HFF-Myc (cell line): ENCODE results near the gene RNF223.

Experiments used
- DNase-seq: peaks from one replicate; pipeline ENCODE4 v3.0.0-alpha.2; 2011; ENCODE audit warnings: low read depth; ENCODE audit errors: extremely low read depth
- H3K4me3 ChIP-seq: replicated peaks from 2 replicates; pipeline ENCODE4 v1.5.1; 2011; ENCODE audit warnings: low read depth, mild to moderate bottlenecking, control low read depth, low read length
- TF ChIP-seq, protein P1 (sequence below): IDR thresholded peaks from 2 replicates; pipeline ENCODE4 v1.5.1; 2012; ENCODE audit warnings: mild to moderate bottlenecking, low read depth, low read length, control low read depth; ENCODE audit errors: missing control alignments

RNF223 gene

DNA sequence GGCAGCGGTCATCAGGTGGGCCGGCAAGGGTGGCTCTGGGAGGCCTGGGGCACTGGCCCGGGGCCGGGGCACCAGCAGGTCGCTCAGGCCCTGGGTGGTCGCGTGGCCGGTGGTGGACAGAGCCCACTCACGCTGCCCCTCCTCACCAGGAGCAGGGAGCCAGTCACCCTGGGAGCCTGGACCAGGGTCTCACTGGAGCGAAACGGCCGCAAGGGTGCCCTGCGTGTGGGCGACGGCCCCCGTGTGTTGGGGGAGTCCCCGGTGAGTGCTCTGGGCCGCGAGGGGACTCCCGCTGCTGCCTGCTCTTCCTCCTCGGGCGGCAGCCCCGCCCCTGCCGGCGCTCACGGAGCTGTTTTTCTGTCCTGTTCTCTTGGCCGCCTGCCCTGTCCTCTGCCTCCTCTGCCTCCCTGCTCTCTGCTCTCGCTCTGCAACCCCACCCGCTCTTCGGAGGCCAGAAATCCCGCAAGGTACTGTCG lies 23.5 kb downstream of the RNF223 start:
- H3K4me3 ChIP-seq, result no peak overlapping the region
- DNase-seq, result no peak
- TF ChIP-seq, protein P1, sequence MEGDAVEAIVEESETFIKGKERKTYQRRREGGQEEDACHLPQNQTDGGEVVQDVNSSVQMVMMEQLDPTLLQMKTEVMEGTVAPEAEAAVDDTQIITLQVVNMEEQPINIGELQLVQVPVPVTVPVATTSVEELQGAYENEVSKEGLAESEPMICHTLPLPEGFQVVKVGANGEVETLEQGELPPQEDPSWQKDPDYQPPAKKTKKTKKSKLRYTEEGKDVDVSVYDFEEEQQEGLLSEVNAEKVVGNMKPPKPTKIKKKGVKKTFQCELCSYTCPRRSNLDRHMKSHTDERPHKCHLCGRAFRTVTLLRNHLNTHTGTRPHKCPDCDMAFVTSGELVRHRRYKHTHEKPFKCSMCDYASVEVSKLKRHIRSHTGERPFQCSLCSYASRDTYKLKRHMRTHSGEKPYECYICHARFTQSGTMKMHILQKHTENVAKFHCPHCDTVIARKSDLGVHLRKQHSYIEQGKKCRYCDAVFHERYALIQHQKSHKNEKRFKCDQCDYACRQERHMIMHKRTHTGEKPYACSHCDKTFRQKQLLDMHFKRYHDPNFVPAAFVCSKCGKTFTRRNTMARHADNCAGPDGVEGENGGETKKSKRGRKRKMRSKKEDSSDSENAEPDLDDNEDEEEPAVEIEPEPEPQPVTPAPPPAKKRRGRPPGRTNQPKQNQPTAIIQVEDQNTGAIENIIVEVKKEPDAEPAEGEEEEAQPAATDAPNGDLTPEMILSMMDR, result no peak

DNA sequence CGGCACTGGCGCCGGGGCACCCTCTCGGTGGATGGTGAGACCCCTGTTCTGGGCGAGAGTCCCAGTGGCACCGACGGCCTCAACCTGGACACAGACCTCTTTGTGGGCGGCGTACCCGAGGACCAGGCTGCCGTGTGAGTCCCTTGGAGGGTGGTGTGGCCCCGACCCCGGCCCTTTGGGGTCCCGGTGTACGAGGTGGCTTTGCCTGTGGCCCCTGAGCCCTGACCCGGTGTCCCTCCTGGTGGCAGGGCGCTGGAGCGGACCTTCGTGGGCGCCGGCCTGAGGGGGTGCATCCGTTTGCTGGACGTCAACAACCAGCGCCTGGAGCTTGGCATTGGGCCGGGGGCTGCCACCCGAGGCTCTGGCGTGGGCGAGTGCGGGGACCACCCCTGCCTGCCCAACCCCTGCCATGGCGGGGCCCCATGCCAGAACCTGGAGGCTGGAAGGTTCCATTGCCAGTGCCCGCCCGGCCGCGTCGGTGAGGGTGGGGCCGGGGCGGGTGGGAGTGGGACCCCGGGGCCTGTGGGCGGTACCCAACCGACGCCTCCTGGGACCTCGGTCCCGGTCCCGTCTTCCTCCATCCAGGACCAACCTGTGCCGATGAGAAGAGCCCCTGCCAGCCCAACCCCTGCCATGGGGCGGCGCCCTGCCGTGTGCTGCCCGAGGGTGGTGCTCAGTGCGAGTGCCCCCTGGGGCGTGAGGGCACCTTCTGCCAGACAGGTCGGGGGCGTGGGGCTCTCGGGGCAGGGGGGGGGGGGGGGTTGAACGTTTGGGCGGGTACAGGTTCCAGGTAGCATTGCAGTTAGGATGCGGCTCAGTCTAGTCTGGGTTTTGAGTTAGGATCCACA lies 24.6 kb downstream of the RNF223 start:
- H3K4me3 ChIP-seq, result no peak overlapping the region
- TF ChIP-seq, protein P1, result no peak
- no peak for DNase-seq

DNA sequence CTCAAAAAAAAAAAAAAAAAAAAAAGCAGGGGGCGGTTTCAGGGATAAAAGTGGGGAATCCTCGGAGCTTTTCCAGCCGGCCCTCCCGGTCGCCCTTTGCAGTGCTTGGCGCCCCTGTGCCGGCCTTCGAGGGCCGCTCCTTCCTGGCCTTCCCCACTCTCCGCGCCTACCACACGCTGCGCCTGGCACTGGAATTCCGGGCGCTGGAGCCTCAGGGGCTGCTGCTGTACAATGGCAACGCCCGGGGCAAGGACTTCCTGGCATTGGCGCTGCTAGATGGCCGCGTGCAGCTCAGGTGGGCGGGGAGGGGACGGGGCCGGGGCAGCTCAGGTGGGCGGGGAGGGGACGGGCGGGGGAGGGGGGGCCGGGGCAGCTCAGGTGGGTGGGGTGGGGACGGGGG lies 25.3 kb downstream of the RNF223 start:
- H3K4me3 ChIP-seq, result no peak overlapping the region
- TF ChIP-seq, protein P1, result no peak
- no peak for DNase-seq

DNA sequence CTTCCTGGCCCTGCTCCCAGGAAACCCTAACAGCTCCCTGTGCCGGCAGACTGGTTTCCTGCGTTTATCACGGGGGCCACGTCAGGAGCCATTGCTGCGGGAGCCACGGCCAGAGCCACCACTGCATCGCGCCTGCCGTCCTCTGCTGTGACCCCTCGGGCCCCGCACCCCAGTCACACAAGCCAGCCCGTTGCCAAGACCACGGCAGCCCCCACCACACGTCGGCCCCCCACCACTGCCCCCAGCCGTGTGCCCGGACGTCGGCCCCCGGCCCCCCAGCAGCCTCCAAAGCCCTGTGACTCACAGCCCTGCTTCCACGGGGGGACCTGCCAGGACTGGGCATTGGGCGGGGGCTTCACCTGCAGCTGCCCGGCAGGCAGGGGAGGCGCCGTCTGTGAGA lies 26.1 kb downstream of the RNF223 start:
- no peak for DNase-seq
- H3K4me3 ChIP-seq, result no peak overlapping the region
- TF ChIP-seq, protein P1, result no peak

DNA sequence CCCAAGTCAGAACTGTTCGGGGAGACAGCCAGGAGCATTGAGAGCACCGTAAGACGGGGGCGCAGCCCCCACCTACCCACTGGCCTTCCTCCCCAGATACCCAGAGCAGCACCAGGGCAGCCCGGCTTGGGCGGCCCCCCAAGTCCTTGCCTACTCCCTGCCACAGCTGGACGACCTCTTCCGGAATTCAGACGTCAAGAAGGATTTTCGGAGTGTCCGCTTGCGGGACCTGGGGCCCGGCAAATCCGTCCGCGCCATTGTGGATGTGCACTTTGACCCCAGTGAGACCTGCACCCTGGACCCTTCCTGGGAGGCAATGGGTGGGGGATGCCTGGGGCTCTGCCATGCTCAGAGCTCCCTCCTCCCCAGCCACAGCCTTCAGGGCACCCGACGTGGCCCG lies 26.7 kb downstream of the RNF223 start:
- TF ChIP-seq, protein P1, result no peak
- H3K4me3 ChIP-seq, result no peak overlapping the region
- no peak for DNase-seq

DNA sequence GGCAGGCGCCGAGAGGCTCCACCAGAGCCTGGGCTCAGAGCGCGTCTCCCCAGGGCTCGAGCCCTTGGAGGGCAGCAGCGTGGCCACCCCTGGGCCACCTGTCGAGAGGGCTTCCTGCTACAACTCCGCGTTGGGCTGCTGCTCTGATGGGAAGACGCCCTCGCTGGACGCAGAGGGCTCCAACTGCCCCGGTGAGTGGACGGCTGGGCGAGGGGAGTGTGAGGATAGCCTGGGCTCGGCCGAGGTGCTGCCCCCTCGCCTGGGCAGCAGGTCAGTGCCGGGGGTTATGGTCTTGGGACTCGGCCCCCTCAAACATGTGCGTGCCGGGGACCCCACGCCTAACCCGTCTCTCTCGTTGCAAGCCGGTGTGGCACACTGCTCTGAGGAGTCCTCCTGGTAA lies 27.3 kb downstream of the RNF223 start:
- no peak for DNase-seq
- H3K4me3 ChIP-seq, result no peak overlapping the region
- TF ChIP-seq, protein P1, result no peak
